OCI-LY7 (cell line): ENCODE data around the gene STX18.

Source experiments
- EZH2phosphoT487 ChIP-seq: fragments of 200-600 bp; sonication (generic); IDR thresholded peaks from 2 replicates; pipeline ENCODE4 v1.6.1; 2018; ENCODE audit warnings: low read depth, borderline replicate concordance, mild to moderate bottlenecking, mixed run types, antibody characterized with exemption, low read length, moderate library complexity, mixed read lengths
- TF ChIP-seq, protein P1 (sequence below): fragments of 200-600 bp; sonication (generic); conservative IDR thresholded peaks from 2 replicates; pipeline ENCODE4 v1.5.1; 2014; ENCODE audit warnings: mild to moderate bottlenecking, antibody characterized with exemption, low read length, moderate library complexity, mixed read lengths

- TF ChIP-seq, protein P1, sequence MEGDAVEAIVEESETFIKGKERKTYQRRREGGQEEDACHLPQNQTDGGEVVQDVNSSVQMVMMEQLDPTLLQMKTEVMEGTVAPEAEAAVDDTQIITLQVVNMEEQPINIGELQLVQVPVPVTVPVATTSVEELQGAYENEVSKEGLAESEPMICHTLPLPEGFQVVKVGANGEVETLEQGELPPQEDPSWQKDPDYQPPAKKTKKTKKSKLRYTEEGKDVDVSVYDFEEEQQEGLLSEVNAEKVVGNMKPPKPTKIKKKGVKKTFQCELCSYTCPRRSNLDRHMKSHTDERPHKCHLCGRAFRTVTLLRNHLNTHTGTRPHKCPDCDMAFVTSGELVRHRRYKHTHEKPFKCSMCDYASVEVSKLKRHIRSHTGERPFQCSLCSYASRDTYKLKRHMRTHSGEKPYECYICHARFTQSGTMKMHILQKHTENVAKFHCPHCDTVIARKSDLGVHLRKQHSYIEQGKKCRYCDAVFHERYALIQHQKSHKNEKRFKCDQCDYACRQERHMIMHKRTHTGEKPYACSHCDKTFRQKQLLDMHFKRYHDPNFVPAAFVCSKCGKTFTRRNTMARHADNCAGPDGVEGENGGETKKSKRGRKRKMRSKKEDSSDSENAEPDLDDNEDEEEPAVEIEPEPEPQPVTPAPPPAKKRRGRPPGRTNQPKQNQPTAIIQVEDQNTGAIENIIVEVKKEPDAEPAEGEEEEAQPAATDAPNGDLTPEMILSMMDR = no peak
- no peak for TF ChIP-seq EZH2phosphoT487
These were observed 78.9 kb downstream of the STX18 start for GRCh38 chr4:4462970-4463369.
